Effector memory CD8-positive, alpha-beta T cell (primary cell): ENCODE measurements around the gene MDH1B.
"Not testable (repeated sequence)": the region's sequence is repeated elsewhere in the genome, so short reads cannot be mapped to it uniquely, and the experiment has no call there.

ENCODE experiments used
- ATAC-seq: fragments of 150-1000 bp; cut with Tn5 transposase; replicated peaks from 2 replicates; pipeline ENCODE4 v1.10.0; 2021; ENCODE audit warnings: mild to moderate bottlenecking, moderate library complexity
- DNase-seq, 3 experiments: peaks; one replicate each; pipeline ENCODE4 v3.0.0; 2021
- H3K27ac Mint-ChIP-seq, 2 donors: one replicate each; pipeline ENCODE4 v1.8.0; 2022; ENCODE audit warnings: mild to moderate bottlenecking in 2 of 2, mixed read lengths in 2 of 2, moderate library complexity in 2 of 2
- H3K27me3 Mint-ChIP-seq, 2 donors: one replicate each; pipeline ENCODE4 v1.8.0; 2022; ENCODE audit warnings: mixed read lengths in 2 of 2
- H3K36me3 Mint-ChIP-seq: one replicate; pipeline ENCODE4 v1.8.0; 2022; ENCODE audit warnings: mild to moderate bottlenecking, moderate library complexity, mixed read lengths; ENCODE audit not compliant: insufficient read depth
- H3K4me1 Mint-ChIP-seq, 2 donors: one replicate each; pipeline ENCODE4 v1.8.0; 2022; ENCODE audit warnings: low read depth in 2 of 2, mixed read lengths in 2 of 2
- H3K4me3 Mint-ChIP-seq, 2 donors: one replicate each; pipeline ENCODE4 v1.8.0; 2022; ENCODE audit warnings: mild to moderate bottlenecking in 2 of 2, mixed read lengths in 2 of 2, moderate library complexity in 2 of 2
- H3K9me3 Mint-ChIP-seq, 2 donors: one replicate each; pipeline ENCODE4 v1.8.0; 2022; ENCODE audit warnings: mixed read lengths in 2 of 2
- total RNA-seq, 9 experiments: gene quantifications; one replicate each; lab custom pipeline; 2026; lab: John Stamatoyannopoulos, UW

Gene MDH1B
- total RNA-seq = 0 to 0.90 (median 0.25) reads per million in 9 experiments

GRCh38 chr2:206765242-206766056, at the start of gene MDH1B, which contains the start of gene FASTKD2:
Gene MDH1B (minus strand): TSS chr2:206765328. CDS start chr2:206765271, 57 bp downstream.
Gene FASTKD2 (plus strand): TSS chr2:206765606. CDS start chr2:206766694, 1,088 bp downstream.
- H3K36me3 Mint-ChIP-seq = peaks cover 25% of the 10 kb centered on the region
- peak within 1 kb of the TSS in 1 of 2 donors; percentile 87 for H3K4me3 Mint-ChIP-seq
- H3K9me3 Mint-ChIP-seq = no peaks in the 10 kb centered on the region
- no peaks in the 10 kb centered on the region for H3K27me3 Mint-ChIP-seq
- peak; percentile 73 to 81 (median 74) for DNase-seq
- peak; percentile 86 for ATAC-seq
- peak within 1 kb of the TSS; percentile 93 to 98 for H3K27ac Mint-ChIP-seq
- peaks cover 16 to 22% of the 10 kb centered on the region in 2 donors for H3K4me1 Mint-ChIP-seq

- Mint-ChIP-seq H3K27ac (no peak overlapping the region), H3K4me3 (no peak overlapping the region), H3K4me1 (peaks cover 0 to 2% of the 10 kb centered on the region in 2 donors), H3K9me3 (no peaks in the 10 kb centered on the region), H3K36me3 (no peaks in the 10 kb centered on the region), H3K27me3 (no peaks in the 10 kb centered on the region)
- DNase-seq (no peak), ATAC-seq (no peak)
These were observed 49.4 kb upstream of the MDH1B start for GRCh38 chr2:206814498-206814897.

GRCh38 chr2:206812471-206812870, 47.3 kb upstream of the MDH1B start:
- H3K27ac Mint-ChIP-seq = not testable (repeated sequence)

GRCh38 chr2:206807624-206808023, 42.5 kb upstream of the MDH1B start:
- H3K36me3 Mint-ChIP-seq, H3K9me3 Mint-ChIP-seq, H3K27ac Mint-ChIP-seq, ATAC-seq, H3K4me3 Mint-ChIP-seq, DNase-seq, H3K4me1 Mint-ChIP-seq, H3K27me3 Mint-ChIP-seq: not testable (repeated sequence)

More at GRCh38 chr2:206812471-206812870, 47.3 kb upstream of the MDH1B start:
- DNase-seq, H3K36me3 Mint-ChIP-seq, H3K4me3 Mint-ChIP-seq, ATAC-seq, H3K27me3 Mint-ChIP-seq, H3K9me3 Mint-ChIP-seq, H3K4me1 Mint-ChIP-seq: not testable (repeated sequence)

- DNase-seq (no peak), ATAC-seq (no peak)
- H3K4me3 Mint-ChIP-seq = no peak overlapping the region
- H3K9me3 Mint-ChIP-seq = no peaks in the 10 kb centered on the region
- no peaks in the 10 kb centered on the region for H3K36me3 Mint-ChIP-seq
- H3K27ac Mint-ChIP-seq = no peak overlapping the region
- H3K4me1 Mint-ChIP-seq = peaks cover 0 to 2% of the 10 kb centered on the region in 2 donors
- H3K27me3 Mint-ChIP-seq = no peaks in the 10 kb centered on the region
These were observed 40.9 kb upstream of the MDH1B start for GRCh38 chr2:206805887-206806607.

GRCh38 chr2:206804326-206804725, 39.2 kb upstream of the MDH1B start:
- Mint-ChIP-seq H3K27ac (no peak overlapping the region), H3K27me3 (no peaks in the 10 kb centered on the region), H3K9me3 (no peaks in the 10 kb centered on the region), H3K36me3 (no peaks in the 10 kb centered on the region), H3K4me1 (peaks cover 2 to 7% of the 10 kb centered on the region in 2 donors), H3K4me3 (no peak overlapping the region)
- ATAC-seq (no peak), DNase-seq (no peak)

GRCh38 chr2:206802654-206803514, 37.8 kb upstream of the MDH1B start:
- Mint-ChIP-seq H3K4me3 (no peak overlapping the region), H3K36me3 (no peaks in the 10 kb centered on the region), H3K27ac (peak overlapping the region in 1 of 2 donors; percentile 39), H3K4me1 (peaks cover 2 to 7% of the 10 kb centered on the region in 2 donors), H3K9me3 (no peaks in the 10 kb centered on the region), H3K27me3 (no peaks in the 10 kb centered on the region)
- no peak for DNase-seq
- ATAC-seq = no peak

GRCh38 chr2:206801418-206802189, 36.5 kb upstream of the MDH1B start:
- Mint-ChIP-seq H3K36me3 (no peaks in the 10 kb centered on the region), H3K4me3 (no peak overlapping the region), H3K27ac (no peak overlapping the region), H3K9me3 (no peaks in the 10 kb centered on the region), H3K27me3 (no peaks in the 10 kb centered on the region), H3K4me1 (peaks cover 2 to 7% of the 10 kb centered on the region in 2 donors)
- DNase-seq (no peak), ATAC-seq (no peak)

GRCh38 chr2:206800506-206801417, 35.6 kb upstream of the MDH1B start:
- Mint-ChIP-seq H3K27ac (no peak overlapping the region), H3K27me3 (no peaks in the 10 kb centered on the region), H3K9me3 (no peaks in the 10 kb centered on the region), H3K36me3 (no peaks in the 10 kb centered on the region), H3K4me3 (no peak overlapping the region), H3K4me1 (peaks cover 2 to 7% of the 10 kb centered on the region in 2 donors)
- ATAC-seq (peak; percentile 26), DNase-seq (peak in 2 of 3 experiments; percentile 7 to 12)

- H3K36me3 Mint-ChIP-seq = no peaks in the 10 kb centered on the region
- H3K27me3 Mint-ChIP-seq = no peaks in the 10 kb centered on the region
- no peak for ATAC-seq
- no peak for DNase-seq
- H3K9me3 Mint-ChIP-seq = no peaks in the 10 kb centered on the region
- H3K4me1 Mint-ChIP-seq = peaks cover 2 to 7% of the 10 kb centered on the region in 2 donors
- no peak overlapping the region for H3K4me3 Mint-ChIP-seq
- H3K27ac Mint-ChIP-seq = no peak overlapping the region
These were observed 34.0 kb upstream of the MDH1B start for GRCh38 chr2:206799083-206799482.

- Mint-ChIP-seq H3K27ac (no peak overlapping the region), H3K36me3 (no peaks in the 10 kb centered on the region), H3K4me1 (peaks cover 2 to 7% of the 10 kb centered on the region in 2 donors), H3K27me3 (no peaks in the 10 kb centered on the region), H3K4me3 (no peak overlapping the region), H3K9me3 (no peaks in the 10 kb centered on the region)
- ATAC-seq (no peak), DNase-seq (no peak)
These were observed 32.9 kb upstream of the MDH1B start for GRCh38 chr2:206798000-206798399.

- no peaks in the 10 kb centered on the region for H3K27me3 Mint-ChIP-seq
- ATAC-seq (no peak), DNase-seq (no peak)
- no peaks in the 10 kb centered on the region for H3K9me3 Mint-ChIP-seq
- peaks cover 2 to 7% of the 10 kb centered on the region in 2 donors for H3K4me1 Mint-ChIP-seq
- no peak overlapping the region for H3K27ac Mint-ChIP-seq
- no peak overlapping the region for H3K4me3 Mint-ChIP-seq
- H3K36me3 Mint-ChIP-seq = peaks cover 1% of the 10 kb centered on the region
These were observed 32.2 kb upstream of the MDH1B start for GRCh38 chr2:206797376-206797775.
